ENCODE measurements around the gene BRCC3. TPM values are rescaled to one million over a fixed set of nuclear protein-coding genes. Genes with fewer than 3 reads are reported as not detected.

Gene BRCC3
- total and polyA plus RNA-seq, 2 experiments from 2014 or later: 13.4 to 27.2 TPM

DNA sequence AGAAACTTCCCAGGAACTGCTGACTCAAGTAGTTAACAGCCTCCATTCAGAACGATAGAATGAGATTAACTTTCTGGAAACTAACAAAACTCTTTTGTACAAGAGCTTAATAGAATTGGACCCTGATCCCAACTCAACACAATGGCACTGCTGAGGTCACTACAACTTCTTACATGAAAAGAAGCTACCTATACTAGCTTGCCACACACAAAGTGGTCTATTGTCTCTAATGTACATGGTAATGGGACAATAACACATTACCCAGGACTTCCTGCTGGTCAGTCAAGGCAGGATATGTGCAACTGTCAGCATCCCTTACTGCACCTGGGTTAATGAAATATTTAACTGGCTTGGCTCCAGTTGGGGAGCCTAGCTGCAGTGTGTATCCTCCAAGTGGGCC, 56.2 kb downstream of the BRCC3 start:
- no peaks in the 10 kb centered on the region for H3K9me3 ChIP-seq (ENCODE audit: low read depth)
- no peaks in the 10 kb centered on the region for H3K4me1 ChIP-seq (ENCODE audit: insufficient read depth)
- H3K9me2 ChIP-seq (replicated peaks; ENCODE audit: insufficient read depth): no peaks in the 10 kb centered on the region
- H3K4me3 ChIP-seq: no peak overlapping the region
- H3K79me2 ChIP-seq: no peaks in the 10 kb centered on the region
- no peak for DNase-seq (ENCODE audit: low spot score)
- no peaks in the 10 kb centered on the region for H3K27me3 ChIP-seq
- H3K36me3 ChIP-seq (replicated peaks; ENCODE audit: insufficient read depth, low read depth): no peaks in the 10 kb centered on the region
- H3K4me2 ChIP-seq: no peak overlapping the region
- 65% methylated on average over 1 of the region's 1 CpG for WGBS (ENCODE audit: low lambda C conversion rate, missing lambda C conversion rate)
- H3K27ac ChIP-seq: no peak overlapping the region
- TF ChIP-seq, protein P1, sequence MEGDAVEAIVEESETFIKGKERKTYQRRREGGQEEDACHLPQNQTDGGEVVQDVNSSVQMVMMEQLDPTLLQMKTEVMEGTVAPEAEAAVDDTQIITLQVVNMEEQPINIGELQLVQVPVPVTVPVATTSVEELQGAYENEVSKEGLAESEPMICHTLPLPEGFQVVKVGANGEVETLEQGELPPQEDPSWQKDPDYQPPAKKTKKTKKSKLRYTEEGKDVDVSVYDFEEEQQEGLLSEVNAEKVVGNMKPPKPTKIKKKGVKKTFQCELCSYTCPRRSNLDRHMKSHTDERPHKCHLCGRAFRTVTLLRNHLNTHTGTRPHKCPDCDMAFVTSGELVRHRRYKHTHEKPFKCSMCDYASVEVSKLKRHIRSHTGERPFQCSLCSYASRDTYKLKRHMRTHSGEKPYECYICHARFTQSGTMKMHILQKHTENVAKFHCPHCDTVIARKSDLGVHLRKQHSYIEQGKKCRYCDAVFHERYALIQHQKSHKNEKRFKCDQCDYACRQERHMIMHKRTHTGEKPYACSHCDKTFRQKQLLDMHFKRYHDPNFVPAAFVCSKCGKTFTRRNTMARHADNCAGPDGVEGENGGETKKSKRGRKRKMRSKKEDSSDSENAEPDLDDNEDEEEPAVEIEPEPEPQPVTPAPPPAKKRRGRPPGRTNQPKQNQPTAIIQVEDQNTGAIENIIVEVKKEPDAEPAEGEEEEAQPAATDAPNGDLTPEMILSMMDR (IDR thresholded peaks at IDR 0.05; ENCODE audit: poor library complexity): no peak
- TF ChIP-seq EZH2 (IDR thresholded peaks at IDR 0.05; ENCODE audit: borderline replicate concordance): no peak
- TF ChIP-seq EZH2phosphoT487 (IDR thresholded peaks at IDR 0.05; ENCODE audit: low read depth, severe bottlenecking, unreplicated experiment): no peak
- H2AFZ ChIP-seq: no peak overlapping the region
- H4K20me1 ChIP-seq (ENCODE audit: insufficient read depth, poor library complexity, severe bottlenecking): no peaks in the 10 kb centered on the region

DNA sequence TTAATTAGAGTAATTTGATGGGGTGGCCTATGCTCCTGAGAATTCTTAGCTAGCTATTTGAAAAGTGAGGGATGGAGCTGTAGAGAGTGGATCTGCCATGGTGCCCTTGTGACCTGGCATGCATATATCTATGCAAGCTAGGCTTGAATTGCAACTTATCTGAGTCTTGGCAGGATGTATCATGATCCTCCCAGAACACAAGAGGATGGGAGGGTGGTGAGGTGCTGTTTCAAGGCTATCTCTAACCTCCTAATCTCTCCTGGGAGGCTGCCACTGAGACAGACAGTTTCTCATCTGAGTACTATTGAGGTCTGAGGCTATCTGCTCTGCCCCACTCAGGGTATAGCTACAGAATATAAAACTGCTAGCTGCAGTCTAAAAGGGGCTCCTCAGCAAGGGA, 56.6 kb downstream of the BRCC3 start:
- H3K27me3 ChIP-seq: no peaks in the 10 kb centered on the region
- H3K9me2 ChIP-seq (replicated peaks; ENCODE audit: insufficient read depth): no peaks in the 10 kb centered on the region
- no peak overlapping the region for H3K27ac ChIP-seq
- H3K4me1 ChIP-seq (ENCODE audit: insufficient read depth): no peaks in the 10 kb centered on the region
- no peaks in the 10 kb centered on the region for H3K36me3 ChIP-seq (replicated peaks; ENCODE audit: insufficient read depth, low read depth)
- no peaks in the 10 kb centered on the region for H3K79me2 ChIP-seq
- H2AFZ ChIP-seq: no peak overlapping the region
- TF ChIP-seq EZH2 (IDR thresholded peaks at IDR 0.05; ENCODE audit: borderline replicate concordance): no peak
- TF ChIP-seq EZH2phosphoT487 (IDR thresholded peaks at IDR 0.05; ENCODE audit: low read depth, severe bottlenecking, unreplicated experiment): no peak
- TF ChIP-seq, protein P1 (IDR thresholded peaks at IDR 0.05; ENCODE audit: poor library complexity): no peak
- no peak overlapping the region for H3K4me3 ChIP-seq
- H4K20me1 ChIP-seq (ENCODE audit: insufficient read depth, poor library complexity, severe bottlenecking): no peaks in the 10 kb centered on the region
- no peak for DNase-seq (ENCODE audit: low spot score)
- no peaks in the 10 kb centered on the region for H3K9me3 ChIP-seq (ENCODE audit: low read depth)
- H3K4me2 ChIP-seq: no peak overlapping the region

DNA sequence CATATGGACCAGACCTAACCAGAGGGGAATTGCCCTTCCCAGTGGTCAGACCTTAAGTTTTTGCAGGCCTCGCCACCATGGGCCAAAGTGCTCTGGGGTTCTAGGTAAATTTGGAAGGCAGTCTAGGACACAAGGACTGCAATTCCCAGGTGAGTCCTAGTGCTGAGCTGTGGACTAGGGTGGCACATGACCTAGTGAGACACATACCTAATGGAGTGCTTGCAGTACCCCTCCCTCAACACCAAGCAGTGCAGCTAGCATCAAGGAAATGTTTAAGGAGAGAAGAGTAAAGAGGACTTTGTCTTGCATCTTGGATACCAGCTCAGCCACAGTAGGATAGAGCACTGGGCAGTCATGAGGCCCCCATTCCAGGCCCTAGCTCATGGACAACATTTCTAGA, 60.8 kb downstream of the BRCC3 start:
- H3K4me3 ChIP-seq: no peak overlapping the region
- no peaks in the 10 kb centered on the region for H3K79me2 ChIP-seq
- H3K9me2 ChIP-seq (replicated peaks; ENCODE audit: insufficient read depth): no peaks in the 10 kb centered on the region
- 78% methylated on average over 1 of the region's 1 CpG for WGBS (ENCODE audit: low lambda C conversion rate, missing lambda C conversion rate)
- no peak overlapping the region for H2AFZ ChIP-seq
- H4K20me1 ChIP-seq (ENCODE audit: insufficient read depth, poor library complexity, severe bottlenecking): no peaks in the 10 kb centered on the region
- no peak overlapping the region for H3K4me2 ChIP-seq
- no peaks in the 10 kb centered on the region for H3K9me3 ChIP-seq (ENCODE audit: low read depth)
- TF ChIP-seq EZH2phosphoT487 (IDR thresholded peaks at IDR 0.05; ENCODE audit: low read depth, severe bottlenecking, unreplicated experiment) (no peak), EZH2 (IDR thresholded peaks at IDR 0.05; ENCODE audit: borderline replicate concordance) (no peak)
- TF ChIP-seq, protein P1 (IDR thresholded peaks at IDR 0.05; ENCODE audit: poor library complexity): no peak
- no peak for DNase-seq (ENCODE audit: low spot score)
- H3K27me3 ChIP-seq: no peaks in the 10 kb centered on the region
- no peaks in the 10 kb centered on the region for H3K36me3 ChIP-seq (replicated peaks; ENCODE audit: insufficient read depth, low read depth)
- H3K4me1 ChIP-seq (ENCODE audit: insufficient read depth): no peaks in the 10 kb centered on the region
- H3K27ac ChIP-seq: no peak overlapping the region

DNA sequence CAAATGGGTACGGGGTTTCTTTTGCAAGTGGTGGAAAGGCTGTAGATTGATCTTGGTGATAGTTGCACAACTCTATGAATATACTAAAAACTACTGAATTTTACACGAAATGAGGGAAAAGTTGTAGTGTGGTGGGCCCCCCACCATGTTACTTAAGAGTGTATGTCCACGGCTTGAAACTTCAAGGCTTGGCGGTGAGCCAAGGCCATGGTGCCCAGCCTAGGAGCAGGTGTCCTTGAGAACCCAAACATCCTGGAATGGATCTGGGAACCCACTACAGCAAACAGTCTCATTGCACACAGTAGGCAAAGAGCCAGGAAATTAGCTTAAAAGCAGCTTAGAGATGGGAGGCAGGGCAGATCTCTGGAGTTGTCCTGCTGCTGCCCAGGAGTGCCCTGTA, 62.9 kb downstream of the BRCC3 start:
- 79% methylated on average over 4 of the region's 4 CpGs for WGBS (ENCODE audit: low lambda C conversion rate, missing lambda C conversion rate)
- no peak for DNase-seq (ENCODE audit: low spot score)

More for the DNA sequence above, 62.9 kb downstream of the BRCC3 start:
- no peak overlapping the region for H3K4me3 ChIP-seq
- no peak overlapping the region for H3K27ac ChIP-seq
- H3K79me2 ChIP-seq: no peaks in the 10 kb centered on the region
- no peaks in the 10 kb centered on the region for H3K36me3 ChIP-seq (replicated peaks; ENCODE audit: insufficient read depth, low read depth)
- H3K4me1 ChIP-seq (ENCODE audit: insufficient read depth): no peaks in the 10 kb centered on the region
- no peaks in the 10 kb centered on the region for H3K9me2 ChIP-seq (replicated peaks; ENCODE audit: insufficient read depth)
- H4K20me1 ChIP-seq (ENCODE audit: insufficient read depth, poor library complexity, severe bottlenecking): no peaks in the 10 kb centered on the region
- no peaks in the 10 kb centered on the region for H3K9me3 ChIP-seq (ENCODE audit: low read depth)
- no peak overlapping the region for H2AFZ ChIP-seq
- no peaks in the 10 kb centered on the region for H3K27me3 ChIP-seq
- H3K4me2 ChIP-seq: no peak overlapping the region
- TF ChIP-seq EZH2phosphoT487 (IDR thresholded peaks at IDR 0.05; ENCODE audit: low read depth, severe bottlenecking, unreplicated experiment): no peak
- TF ChIP-seq EZH2 (IDR thresholded peaks at IDR 0.05; ENCODE audit: borderline replicate concordance): no peak
- TF ChIP-seq, protein P1 (IDR thresholded peaks at IDR 0.05; ENCODE audit: poor library complexity): no peak
